TTC549 (cell line): Measurements from ENCODE around the gene LIN28A.

Experiments
- FAIRE-seq: peaks from 2 replicates; lab custom pipeline; 2012; peaks lifted over from hg19 to GRCh38; lab: Jason Lieb, UNC

Gene LIN28A

GRCh38 chr1:26438041-26438440, 27.4 kb downstream of the LIN28A start:
- no peak for FAIRE-seq

GRCh38 chr1:26440259-26440658, 29.6 kb downstream of the LIN28A start:
- no peak for FAIRE-seq

GRCh38 chr1:26449868-26450267, 39.3 kb downstream of the LIN28A start:
- no peak for FAIRE-seq

GRCh38 chr1:26450908-26451307, 40.3 kb downstream of the LIN28A start:
- FAIRE-seq, result no peak

GRCh38 chr1:26452459-26453183, 42.0 kb downstream of the LIN28A start:
- FAIRE-seq, result no peak

GRCh38 chr1:26459148-26459547, 48.5 kb downstream of the LIN28A start:
- FAIRE-seq, result no peak

- no peak for FAIRE-seq
Observed at GRCh38 chr1:26459573-26460031, 49.0 kb downstream of the LIN28A start.

GRCh38 chr1:26468911-26469310, 58.3 kb downstream of the LIN28A start:
- no peak for FAIRE-seq

- FAIRE-seq, result no peak
Observed at GRCh38 chr1:26469558-26469957, 58.9 kb downstream of the LIN28A start.

GRCh38 chr1:26470878-26471497, 60.4 kb downstream of the LIN28A start:
- no peak for FAIRE-seq

- no peak for FAIRE-seq
Observed at GRCh38 chr1:26471498-26472319, 61.1 kb downstream of the LIN28A start.

- no peak for FAIRE-seq
Observed at GRCh38 chr1:26472320-26472900, 61.8 kb downstream of the LIN28A start, which contains the start of gene HMGN2. Gene HMGN2, plus strand, starts transcription at chr1:26472440. Its CDS starts 173 bp downstream, at chr1:26472613.

- no peak for FAIRE-seq
Observed at GRCh38 chr1:26472901-26473845, 62.6 kb downstream of the LIN28A start.

GRCh38 chr1:26474818-26475217, 64.2 kb downstream of the LIN28A start:
- FAIRE-seq, result no peak

- no peak for FAIRE-seq
Observed at GRCh38 chr1:26475989-26476388, 65.4 kb downstream of the LIN28A start.

GRCh38 chr1:26476958-26477357, 66.3 kb downstream of the LIN28A start:
- FAIRE-seq, result no peak

- peak; percentile 74 for FAIRE-seq
Observed at GRCh38 chr1:26477446-26478152, 67.0 kb downstream of the LIN28A start.

- peak; percentile 55 for FAIRE-seq
Observed at GRCh38 chr1:26478159-26478558, 67.5 kb downstream of the LIN28A start.

- FAIRE-seq, result no peak
Observed at GRCh38 chr1:26478988-26479387, 68.4 kb downstream of the LIN28A start.
